HG02884 (cell line): ENCODE results near the gene ERP44.

Source experiments
- ATAC-seq: cut with Tn5 transposase; IDR thresholded peaks from one replicate; pipeline ENCODE4 v1.9.1; 2021; ENCODE audit warnings: mild to moderate bottlenecking, moderate library complexity; ENCODE audit not compliant: unreplicated experiment

The ERP44 gene

DNA sequence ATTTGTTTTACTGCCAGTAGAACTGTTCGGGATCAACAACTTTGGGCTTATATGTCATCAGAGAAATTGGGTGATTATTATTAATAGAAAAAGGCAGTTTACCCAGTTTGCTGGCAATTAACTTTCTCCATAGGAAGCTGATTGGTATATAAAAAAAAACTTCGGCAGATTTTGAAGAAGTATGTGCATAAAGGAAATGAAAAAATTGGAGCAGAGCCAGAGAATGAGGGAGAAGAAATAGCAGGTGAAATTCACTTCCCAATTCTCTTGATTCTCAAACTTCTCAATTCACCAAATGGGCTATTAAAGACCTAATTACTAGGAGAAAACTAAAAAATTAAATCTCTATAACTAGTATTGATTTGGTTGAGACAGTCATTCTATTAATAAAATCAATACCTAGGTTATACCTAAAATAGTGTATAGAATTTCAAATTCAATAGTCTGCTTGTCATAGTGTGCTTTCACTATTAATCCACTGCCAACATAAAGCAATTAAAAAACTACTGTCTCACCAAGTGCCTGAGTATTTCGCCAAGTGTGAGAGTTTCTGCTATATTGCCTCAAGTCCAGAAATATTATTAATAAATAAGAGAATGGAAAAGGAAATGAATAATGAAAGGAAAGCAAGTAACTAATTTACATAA is 144.8 kb downstream of the ERP44 start:
- peak; percentile 55 for ATAC-seq

DNA sequence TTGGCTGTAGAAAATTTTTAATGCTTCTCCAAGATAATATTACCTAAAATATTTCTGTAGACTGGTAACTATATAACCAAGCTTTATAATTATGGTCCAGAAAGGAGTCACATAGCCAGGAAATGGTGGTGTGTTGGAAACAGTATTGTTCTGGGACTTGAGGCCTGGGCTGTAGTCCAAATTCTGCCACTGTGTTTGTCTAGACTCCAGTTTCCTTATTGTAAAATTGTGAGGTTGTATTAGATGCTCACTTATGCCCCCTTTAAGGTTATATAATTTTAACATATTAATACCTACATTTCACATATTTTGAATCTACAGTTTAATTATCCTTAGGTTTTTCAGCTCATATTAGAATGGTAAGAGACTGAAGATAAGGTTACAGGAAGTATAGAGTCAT is 149.9 kb downstream of the ERP44 start:
- no peak for ATAC-seq

DNA sequence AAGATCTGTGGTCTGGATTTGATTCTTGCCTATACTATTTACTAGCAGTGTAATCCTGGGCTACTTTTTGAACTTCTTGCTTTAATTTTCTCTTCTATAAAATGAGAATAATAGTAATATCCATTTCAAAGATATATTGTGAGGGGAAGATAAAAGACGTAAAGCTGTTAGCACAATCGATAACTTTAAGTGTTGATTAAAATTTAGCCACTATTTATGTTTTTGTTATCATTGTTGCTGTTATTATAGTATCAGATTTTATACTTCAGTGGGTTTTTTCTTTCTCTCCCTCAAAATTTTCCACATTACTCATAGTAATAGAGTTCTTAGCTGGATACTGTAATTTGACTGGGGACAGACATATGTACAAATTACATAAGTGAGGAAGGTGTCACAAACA is 150.3 kb downstream of the ERP44 start:
- ATAC-seq: no peak

DNA sequence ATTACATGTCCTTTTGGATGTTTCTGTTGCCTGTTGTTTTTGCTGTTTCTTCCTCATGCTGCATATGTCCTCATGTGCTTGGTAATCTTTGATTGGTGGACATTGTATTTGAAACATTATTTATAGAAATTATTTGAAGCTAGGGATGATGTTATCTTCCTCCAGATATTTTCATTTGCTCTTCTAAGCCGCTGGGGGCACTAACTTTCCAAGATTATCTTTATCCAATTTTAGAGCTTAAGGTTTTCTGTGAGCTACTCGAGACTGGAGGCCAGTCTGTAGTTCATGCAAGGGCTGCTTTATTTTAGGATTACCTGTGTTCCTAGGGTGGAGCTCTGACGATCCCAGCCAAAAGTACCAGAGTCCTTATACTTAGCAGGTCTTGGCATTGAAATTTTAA is 151.4 kb downstream of the ERP44 start:
- ATAC-seq: no peak

DNA sequence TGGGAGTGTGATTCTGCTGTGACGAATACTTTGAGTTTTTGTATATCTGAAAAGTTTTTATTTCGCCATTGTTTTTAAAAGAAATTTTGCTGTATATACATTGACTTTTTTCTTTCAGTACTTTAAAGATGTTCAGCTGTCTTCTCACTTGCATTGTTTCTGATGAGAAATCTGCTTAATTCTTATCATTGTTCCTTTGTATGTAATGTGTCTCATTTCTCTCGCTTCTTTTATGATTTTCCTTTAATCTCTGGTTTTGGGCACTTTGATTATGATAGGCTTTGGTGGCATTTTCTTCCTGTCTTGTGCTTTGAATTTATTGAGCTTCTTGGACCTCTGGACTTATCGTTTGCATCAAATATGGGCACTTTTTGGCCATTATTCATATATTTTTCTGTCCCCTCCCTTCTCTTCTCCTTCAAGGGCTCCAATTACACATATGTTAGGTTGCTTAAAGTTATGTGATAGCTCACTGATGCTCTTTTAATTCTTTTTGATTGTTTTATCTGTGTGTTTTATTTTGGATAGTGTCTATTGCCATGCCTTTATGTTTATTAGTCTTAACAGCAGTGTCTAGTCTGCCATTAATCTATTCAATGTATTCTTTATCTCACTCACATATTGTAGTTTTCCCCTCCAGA is 161.7 kb downstream of the ERP44 start:
- no peak for ATAC-seq

DNA sequence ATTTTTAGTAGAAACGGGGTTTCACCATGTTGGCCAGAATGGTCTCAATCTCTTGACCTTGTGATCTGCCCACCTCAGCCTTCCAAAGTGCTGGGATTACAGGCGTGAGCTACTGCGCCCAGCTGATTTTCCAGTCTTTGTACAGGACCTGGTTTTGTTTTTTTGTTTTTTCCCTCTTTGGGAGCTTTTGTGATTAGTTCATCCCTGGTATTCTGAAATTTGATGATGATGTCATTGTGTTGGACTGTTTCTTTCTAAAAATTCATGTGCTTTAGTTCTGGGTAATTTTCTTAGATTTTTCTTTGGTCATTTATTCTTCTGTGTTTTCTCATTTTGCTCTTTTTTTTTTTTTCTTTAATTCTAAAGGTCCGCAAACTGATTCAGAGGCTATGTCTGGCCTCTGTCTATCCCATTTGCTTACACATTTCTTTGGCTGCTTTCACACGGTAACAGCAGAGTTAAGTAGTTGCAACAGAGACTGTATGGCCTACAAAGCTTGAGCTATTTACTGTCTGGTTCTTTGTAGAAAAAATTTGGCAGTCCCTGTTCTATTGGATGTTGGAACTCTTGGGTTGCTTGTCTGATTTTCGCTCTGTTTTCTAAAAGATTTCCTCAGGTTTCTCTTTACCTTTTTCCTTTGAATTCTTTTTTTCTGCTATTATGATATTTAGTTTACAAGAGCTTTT is 167.5 kb downstream of the ERP44 start:
- ATAC-seq: no peak

DNA sequence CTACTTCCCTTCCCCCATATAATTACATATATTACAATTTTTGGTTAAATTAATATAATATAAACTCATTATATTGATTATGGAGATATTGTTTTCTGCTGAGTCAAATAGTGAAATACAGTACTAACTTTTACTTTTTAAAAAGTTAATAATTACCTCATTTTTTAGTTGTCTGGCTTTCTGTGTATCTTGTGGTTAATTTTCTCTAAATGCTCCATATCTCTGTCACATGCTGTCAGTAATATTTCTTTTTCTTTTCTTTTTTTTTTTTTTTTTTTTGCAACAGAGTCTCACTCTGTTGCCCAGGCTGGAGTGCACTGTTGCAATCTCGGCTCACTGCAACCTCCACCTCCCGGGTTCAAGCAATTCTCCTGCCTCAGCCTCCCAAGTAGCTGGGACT is 169.1 kb downstream of the ERP44 start:
- ATAC-seq: no peak
